Measurements from ENCODE around the gene WDR62.

WDR62 gene

GRCh38 chr19:36081894-36082293, 27.2 kb downstream of the WDR62 start:
- DNase-seq = no peak

GRCh38 chr19:36082916-36083315, 28.2 kb downstream of the WDR62 start:
- no peak for DNase-seq

GRCh38 chr19:36084231-36085009, 29.7 kb downstream of the WDR62 start:
- DNase-seq = no peak

- DNase-seq = no peak
These were observed 31.6 kb downstream of the WDR62 start for GRCh38 chr19:36086326-36086725.

GRCh38 chr19:36089847-36090246, 35.1 kb downstream of the WDR62 start:
- DNase-seq = no peak

GRCh38 chr19:36090910-36091695, 36.4 kb downstream of the WDR62 start:
- no peak for DNase-seq

DNA sequence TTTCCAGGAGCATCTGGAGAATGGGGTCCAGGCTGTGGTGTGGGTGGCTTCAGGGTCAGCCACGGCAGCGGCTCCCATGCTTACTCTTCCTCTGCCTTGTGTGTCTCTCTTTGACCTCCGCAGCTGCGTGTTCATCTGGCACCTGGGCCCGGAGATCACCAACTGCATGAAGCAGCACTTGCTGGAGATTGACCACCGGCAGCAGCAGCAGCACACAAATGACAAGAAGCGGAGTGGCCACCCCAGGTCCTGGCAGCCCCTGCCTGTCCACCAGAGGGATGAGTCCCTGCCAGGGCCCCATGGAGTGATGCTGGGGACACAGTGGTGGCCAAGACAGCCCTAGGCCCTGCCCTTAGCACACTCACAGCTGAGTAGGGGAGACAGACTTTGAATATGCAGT, 37.9 kb downstream of the WDR62 start:
- DNase-seq = no peak

- no peak for DNase-seq
These were observed 38.5 kb downstream of the WDR62 start for GRCh38 chr19:36093146-36093662.

- no peak for DNase-seq
These were observed 39.0 kb downstream of the WDR62 start for GRCh38 chr19:36093687-36094086.

DNA sequence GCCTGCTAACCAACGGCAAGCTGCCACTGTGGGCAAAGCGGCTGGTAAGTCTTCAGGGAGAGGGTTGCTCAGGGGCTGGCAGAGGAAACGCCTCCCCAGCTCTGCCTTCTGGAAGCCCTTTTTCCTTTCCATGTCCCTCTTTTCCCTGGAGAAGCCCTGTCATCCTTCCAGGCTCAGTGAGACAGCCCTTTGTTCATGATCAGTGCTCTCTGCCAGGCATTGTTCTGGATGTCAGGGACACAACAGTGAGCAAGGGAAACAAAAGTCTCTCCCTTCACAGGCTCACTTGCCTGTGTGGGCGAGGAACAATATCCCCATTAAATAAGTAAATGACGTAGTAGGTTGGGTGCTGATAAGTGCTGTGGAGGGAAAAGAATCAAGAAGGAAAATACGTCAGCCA, 42.3 kb downstream of the WDR62 start:
- no peak for DNase-seq

GRCh38 chr19:36099166-36099785, 44.6 kb downstream of the WDR62 start:
- DNase-seq = no peak

GRCh38 chr19:36100476-36100875, 45.8 kb downstream of the WDR62 start:
- DNase-seq = no peak

- DNase-seq = no peak
These were observed 47.0 kb downstream of the WDR62 start for GRCh38 chr19:36101550-36102327.

DNA sequence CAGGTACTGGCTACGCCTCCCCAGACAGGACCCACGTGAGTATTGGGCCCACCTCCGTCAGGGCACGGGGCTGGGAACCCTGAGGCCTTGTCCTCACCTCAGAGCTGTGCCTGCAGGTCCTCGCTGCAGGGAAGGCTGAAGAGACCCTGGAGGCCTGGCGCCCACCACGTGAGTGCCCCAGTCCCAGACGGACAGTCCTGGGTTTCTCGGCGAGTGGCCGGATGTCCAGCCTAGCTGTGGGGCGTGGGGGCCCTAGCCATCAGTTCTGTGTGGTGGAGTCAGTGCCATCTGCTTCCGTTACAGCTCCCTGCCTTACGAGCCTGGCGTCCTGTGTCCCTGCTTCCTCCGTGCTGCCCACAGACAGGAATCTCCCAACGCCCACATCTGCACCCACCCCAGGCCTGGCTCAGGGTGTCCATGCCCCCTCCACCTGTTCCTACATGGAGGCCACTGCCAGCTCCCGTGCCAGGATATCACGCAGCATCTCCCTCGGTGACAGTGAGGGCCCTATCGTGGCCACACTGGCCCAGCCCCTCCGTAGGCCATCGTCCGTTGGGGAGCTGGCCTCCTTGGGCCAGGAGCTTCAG, 48.4 kb downstream of the WDR62 start:
- no peak for DNase-seq

- no peak for DNase-seq
These were observed 49.3 kb downstream of the WDR62 start for GRCh38 chr19:36103842-36104552.

DNA sequence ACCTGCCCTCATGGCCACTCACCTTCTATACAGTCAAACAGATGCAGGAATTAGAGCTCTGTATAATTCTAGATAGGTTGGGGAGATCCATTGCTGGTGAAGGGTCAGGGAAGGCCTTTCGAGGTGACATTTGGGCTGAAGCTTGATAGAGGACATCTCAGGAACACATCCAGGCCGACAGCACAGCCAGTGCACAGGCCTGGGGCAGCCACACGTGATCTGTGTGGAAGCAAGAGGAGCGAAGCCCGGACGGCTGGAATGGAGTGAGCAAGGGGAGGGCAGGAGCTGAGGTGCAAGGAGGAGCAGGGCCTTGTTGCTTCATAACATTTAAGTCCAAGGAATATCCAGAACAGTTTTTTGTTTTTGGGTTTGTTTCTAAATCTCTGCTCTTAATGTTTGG, 51.7 kb downstream of the WDR62 start:
- DNase-seq = no peak

DNA sequence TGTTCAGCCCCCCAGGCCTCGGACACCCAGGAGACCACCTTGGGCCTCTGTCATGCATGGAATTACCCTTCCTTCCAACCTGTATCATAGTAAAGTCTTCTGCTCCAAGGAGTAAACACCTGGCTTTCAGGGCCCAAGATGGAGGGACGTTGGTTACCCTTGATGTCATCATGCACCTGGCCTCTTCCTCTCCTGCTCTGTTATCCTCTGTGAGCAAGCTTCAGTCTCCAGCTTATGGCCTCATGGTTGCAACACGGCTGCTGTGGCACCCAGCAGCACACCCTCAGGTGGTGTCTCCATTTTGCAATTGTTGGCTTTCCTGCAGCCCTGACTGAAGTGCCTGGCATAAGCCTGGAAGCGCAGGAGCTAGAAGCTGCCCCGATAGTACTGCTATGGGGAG, 52.3 kb downstream of the WDR62 start:
- no peak for DNase-seq

DNA sequence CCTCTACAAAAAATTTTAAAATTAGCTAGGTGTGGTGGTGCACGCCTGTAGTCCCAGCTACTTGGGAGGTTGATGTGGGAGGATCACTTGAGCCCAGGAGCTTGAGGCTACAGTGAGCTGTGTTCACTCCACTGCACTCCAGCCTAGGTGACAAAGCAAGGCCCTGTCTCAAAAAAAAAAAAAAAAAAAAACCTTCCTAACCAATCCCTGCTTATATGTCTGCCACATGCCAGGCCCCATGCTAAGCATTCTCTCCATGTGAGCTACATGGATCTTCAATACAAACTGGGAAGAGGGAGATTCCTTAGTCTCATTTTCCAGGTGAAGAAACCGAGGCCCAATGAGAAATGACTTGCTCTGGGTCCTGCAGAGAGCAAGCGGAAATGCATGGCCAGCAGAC, 54.0 kb downstream of the WDR62 start:
- no peak for DNase-seq

GRCh38 chr19:36110487-36111199, 55.9 kb downstream of the WDR62 start, which contains the start of gene OVOL3:
TSS of gene OVOL3 (plus strand) at chr19:36111143. CDS start at chr19:36111203, 60 bp downstream.
- no peak for DNase-seq

- no peak for DNase-seq
These were observed 56.5 kb downstream of the WDR62 start for GRCh38 chr19:36111200-36111539.

- no peak for DNase-seq
These were observed 58.0 kb downstream of the WDR62 start for GRCh38 chr19:36112678-36113077.

Measured in stimulated activated naive CD4-positive, alpha-beta T cell treated with Interleukin-2 at 50 U/mL for 16 hours (primary cell).